ENCODE results near the gene LSM2.
"Not testable (repeated sequence)": the region's sequence is repeated elsewhere in the genome, so short reads cannot be mapped to it uniquely, and the experiment has no call there.

LSM2 gene

DNA sequence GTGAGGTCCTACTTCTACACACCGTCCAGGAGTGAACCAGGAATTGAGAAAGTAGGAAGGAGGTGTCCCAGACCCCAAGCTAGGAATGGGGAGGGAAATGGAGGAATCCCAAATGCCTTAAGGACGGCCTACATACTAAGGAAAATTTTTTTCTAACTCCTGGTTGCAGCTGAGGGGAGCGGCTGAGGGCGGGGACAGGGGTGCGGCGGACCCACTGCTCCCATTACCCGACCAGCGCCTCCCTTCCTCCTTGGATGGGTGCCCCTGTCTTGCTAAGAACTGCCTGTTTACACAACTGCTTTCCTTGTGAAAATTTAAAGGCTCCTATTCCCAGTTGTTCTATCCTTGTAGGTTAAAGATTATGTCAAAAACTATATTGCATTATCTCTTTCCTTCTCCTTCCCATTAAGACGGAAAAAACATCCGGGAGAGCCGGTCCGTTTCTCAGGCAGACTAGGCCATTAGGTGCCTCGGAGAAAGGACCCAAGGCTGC, 20.1 kb upstream of the LSM2 start:
- DNase-seq = no peak

DNA sequence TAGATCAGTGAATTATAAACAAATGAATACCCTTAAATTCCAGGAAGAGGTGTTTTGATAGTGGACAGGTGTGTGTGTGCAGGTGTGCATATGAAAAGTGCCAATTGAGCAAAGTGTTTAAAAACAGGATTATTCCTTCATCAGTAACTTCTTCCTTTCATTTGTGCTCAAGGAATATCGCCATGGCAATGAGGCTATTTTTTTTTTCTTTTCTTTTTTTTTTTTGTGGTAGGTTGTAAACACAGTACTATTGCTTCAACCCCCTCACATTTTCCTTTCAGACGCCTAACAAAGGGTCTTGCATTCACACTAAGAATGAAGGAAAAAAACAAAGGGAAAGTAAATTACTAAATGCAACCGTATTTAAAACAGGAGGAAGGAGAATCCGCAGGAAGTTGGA, 18.8 kb upstream of the LSM2 start:
- no peak for DNase-seq

DNA sequence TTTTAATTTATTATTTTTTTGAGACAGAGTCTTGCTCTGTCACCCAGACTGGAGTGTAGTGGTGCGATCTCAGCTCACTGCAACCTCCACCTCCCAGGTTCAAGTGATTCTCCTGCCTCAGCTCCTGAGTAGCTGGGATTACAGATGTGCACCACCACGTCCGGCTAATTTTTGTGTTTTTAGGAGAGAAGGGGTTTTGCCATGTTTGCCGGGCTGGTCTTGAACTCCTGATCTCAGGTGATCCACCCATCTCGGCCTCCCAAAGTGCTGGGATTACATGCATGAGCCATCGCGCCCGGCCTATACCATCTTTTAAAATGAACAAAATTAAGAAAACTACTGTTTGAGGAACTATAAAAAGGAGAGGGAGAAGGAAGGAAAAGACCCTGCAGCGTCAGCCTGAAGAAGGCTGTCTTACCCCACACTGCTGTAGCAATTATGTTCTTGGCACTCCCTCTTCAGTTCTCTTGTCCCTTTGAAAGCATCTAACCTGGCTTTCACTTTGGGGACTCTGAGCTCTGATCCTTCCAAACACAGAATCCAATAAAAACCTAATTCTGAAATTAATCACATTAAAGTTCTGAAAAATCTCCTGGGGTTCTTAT, 16.9 kb upstream of the LSM2 start:
- not testable (repeated sequence) for DNase-seq

DNA sequence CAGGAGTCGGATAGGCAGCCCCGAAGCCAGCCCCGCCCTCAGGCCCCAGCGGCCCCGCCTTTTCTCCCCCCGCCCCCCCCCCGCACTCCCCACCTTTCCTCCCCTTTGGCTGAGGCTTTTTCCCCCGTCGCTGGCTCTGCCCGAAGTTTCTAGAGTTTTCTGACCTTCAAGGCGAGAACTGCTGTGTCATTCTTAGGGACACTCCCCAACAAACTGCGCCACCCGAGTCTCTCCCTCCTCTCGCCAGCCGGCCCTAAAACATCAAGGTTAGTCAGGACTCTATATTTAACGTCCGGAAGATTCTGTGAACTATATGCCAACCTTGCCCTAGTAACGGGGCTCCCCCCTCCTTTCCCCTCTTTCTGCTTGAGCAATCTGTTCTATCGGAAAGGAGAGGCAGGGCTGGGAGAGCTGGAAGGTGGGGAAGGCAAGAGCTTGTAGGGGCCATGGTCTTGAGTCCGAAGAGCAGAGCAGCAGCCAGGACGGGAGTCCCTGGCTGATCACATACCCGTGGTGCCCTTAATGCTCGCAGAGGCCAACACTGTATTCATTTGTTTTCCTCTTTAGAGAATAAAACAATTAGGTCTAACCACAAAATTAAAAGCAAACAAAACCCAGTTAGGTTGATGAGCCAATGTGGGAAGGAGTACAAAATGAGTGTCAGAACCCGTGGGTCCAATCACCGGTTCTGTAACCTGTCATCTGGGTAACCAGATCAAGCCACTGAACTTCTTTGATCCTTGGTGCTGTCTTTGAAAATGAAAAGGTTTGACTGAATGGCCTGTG, 15.5 kb upstream of the LSM2 start:
- peak; percentile 93 for DNase-seq

DNA sequence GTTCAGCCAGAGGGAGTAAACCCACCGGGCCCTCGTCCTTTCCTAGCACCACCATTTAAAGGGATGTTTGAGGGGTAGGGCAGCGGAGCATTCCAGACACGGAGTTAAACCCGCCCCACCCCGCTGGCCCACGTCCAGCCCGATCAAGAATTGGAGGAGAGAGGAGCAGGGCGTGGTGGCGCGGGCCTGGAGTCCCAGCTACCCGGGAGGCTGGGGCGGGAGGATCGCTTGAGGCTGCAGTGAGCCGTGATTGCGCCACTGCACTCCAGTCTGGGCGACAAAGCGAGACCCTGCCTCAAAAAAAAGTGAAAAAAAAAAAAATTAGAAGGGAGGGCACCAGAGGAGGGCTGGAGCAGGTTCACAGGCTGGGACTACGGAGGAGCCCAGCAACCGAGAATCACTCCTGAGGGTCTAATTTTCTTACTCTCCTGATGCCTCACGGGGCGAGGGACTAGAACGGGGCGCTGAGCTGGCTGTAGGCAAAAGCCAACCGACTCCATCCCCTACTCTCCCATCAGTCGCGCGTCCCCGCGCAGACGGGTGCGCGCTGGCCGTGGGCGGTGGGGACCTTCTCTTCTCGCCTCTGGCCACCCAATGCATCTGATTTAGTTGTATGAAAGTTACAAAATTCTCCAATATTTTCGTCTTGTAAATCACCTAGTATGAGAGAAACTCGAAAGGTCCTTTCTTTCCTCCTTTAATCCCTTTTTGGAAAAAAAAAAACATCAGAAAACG, 14.7 kb upstream of the LSM2 start:
- DNase-seq = peak; percentile 69

DNA sequence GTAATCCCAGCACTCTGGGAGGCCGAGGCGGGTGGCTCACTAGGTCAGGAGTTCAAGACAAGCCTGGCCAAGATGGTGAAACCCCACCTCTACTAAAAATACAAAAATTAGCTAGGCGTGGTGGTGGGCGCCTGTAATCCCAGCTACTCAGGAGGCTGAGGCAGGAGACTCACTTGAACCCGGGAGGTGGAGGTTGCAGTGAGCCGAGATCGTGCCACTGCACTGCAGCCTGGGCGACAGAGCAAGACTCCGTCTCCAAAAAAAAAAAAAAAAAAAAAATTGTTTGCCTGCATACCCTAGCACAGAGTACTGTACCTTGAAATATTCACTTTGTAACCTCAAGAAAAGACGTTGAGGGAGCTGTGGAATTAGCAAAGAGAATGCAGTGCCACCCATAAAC, 13.6 kb upstream of the LSM2 start:
- not testable (repeated sequence) for DNase-seq

DNA sequence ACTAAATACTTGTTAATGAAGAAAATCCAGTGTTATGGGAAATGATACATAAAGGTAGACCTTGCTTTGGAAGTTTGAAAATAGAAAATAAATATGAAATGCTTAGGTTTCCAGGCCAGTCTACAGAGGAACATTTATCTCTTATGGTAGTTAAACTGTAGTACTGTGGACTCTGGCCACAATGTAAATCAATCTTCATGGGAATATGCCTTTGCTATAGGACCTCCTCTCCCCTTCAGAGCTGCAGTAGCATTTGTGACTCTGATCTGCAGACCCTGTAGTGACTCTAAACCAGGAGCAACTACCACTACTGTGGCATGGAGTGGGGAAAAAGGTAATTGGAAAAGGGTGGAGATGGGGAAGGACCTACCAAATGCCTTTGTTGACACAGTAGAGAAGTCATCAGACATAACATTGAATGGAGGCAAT, 13.1 kb upstream of the LSM2 start:
- no peak for DNase-seq

DNA sequence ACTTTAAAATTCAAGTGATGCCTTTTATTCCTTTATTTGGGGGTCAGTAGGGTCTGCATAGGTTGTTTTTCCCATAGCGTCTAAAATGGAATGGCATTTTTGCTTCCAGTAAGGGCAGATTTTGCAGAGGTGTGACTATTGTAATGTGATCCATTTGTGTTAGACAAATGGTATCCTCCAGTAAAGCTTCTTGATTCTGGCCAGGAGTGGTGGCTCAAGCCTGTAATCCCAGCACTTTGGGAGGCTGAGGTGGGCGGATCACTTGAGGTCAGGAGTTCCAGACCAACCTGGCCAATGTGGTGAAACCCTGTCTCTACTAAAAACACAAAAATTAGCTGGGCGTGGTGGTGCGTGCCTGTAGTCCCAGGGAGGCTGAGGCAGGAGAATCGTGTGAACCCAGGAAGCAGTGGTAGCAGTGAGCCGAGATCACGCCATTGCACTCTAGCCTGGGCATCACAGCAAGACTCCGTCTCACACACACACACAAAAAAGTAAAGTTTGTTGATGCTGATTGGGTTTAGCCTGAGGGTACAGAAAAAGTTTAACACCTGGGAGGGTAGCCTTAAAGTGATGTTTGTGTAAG, 11.3 kb upstream of the LSM2 start:
- DNase-seq = not testable (repeated sequence)

DNA sequence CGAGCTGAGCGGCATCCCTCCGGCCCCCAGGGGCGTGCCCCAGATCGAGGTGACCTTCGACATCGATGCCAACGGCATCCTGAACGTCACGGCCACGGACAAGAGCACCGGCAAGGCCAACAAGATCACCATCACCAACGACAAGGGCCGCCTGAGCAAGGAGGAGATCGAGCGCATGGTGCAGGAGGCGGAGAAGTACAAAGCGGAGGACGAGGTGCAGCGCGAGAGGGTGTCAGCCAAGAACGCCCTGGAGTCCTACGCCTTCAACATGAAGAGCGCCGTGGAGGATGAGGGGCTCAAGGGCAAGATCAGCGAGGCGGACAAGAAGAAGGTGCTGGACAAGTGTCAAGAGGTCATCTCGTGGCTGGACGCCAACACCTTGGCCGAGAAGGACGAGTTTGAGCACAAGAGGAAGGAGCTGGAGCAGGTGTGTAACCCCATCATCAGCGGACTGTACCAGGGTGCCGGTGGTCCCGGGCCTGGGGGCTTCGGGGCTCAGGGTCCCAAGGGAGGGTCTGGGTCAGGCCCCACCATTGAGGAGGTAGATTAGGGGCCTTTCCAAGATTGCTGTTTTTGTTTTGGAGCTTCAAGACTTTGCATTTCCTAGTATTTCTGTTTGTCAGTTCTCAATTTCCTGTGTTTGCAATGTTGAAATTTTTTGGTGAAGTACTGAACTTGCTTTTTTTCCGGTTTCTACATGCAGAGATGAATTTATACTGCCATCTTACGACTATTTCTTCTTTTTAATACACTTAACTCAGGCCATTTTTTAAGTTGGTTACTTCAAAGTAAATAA, 10.6 kb upstream of the LSM2 start:
- DNase-seq = peak; percentile 21

DNA sequence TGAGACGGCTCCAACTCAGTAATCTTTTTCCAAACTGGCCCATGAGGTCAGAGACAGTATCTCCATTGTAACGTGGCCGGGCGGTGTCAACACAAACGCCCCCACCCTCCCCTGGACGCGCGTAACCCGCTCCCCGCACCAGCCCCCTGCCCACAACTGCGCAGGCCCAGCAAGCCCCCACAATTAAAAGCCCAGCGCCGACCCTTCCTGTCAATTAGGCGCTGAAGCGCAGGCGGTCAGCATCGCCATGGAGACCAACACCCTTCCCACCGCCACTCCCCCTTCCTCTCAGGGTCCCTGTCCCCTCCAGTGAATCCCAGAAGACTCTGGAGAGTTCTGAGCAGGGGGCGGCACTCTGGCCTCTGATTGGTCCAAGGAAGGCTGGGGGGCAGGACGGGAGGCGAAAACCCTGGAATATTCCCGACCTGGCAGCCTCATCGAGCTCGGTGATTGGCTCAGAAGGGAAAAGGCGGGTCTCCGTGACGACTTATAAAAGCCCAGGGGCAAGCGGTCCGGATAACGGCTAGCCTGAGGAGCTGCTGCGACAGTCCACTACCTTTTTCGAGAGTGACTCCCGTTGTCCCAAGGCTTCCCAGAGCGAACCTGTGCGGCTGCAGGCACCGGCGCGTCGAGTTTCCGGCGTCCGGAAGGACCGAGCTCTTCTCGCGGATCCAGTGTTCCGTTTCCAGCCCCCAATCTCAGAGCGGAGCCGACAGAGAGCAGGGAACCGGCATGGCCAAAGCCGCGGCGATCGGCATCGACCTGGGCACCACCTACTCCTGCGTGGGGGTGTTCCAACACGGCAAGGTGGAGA, 8.5 kb upstream of the LSM2 start, which contains the start of the genes HSPA1A and HSPA1L:
Gene HSPA1A (plus strand): TSS at position 519 of the 814 bp plus-strand sequence. CDS start 214 bp downstream, at position 733.
Gene HSPA1L (minus strand): TSS at position 259 of the 814 bp plus-strand sequence. CDS start 3,311 bp downstream, outside the sequence.
- DNase-seq = peak; percentile 94

DNA sequence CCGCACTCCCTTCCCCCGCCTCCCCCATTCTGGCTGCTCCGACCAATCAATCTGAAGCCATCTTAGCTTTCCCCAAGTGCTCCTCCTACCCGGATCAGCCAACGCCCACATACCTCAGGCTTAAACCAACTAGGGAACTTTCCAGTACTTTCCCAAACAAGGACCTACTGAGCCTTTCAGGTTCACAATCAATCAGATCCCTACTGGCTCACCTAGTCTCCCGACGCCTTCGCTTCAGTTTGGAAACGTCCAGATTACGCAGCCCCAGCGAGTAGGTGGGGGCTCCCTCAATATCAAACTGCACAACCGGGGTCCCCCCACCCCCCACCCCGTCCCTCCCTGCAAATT, 7.9 kb upstream of the LSM2 start:
- peak; percentile 92 for DNase-seq

DNA sequence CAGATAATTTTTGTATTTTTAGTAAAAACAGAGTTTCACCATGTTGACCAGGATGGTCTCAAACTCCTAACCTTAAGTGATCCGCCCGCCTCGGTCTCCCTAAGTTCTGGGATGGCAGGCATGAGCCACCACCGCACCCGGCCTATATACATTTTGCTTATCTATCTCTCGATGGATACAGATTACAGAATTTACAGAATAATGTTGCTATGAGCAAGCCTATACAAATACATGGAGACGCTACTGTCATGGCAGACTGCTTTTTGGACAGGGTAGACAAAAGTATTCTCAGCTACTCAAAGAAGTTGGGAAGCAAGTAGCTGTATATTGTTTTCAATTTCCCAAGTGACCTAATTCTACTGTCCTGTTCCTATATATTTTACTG, 6.7 kb upstream of the LSM2 start:
- no peak for DNase-seq

DNA sequence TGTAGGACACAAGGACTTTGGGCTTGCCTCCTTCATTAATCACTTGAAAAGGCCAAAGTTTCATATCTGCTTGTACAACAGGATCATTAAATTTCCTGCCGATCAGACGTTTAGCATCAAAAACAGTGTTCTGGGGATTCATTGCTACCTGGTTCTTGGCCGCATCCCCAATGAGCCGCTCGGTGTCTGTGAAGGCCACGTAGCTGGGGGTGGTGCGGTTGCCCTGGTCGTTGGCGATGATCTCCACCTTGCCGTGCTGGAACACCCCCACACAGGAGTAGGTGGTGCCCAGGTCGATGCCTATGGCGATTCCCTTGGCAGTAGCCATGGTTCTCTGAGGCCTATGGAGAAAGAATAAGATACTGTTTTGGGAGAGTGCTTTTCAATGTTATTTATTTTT, 4.9 kb upstream of the LSM2 start:
- DNase-seq = no peak

DNA sequence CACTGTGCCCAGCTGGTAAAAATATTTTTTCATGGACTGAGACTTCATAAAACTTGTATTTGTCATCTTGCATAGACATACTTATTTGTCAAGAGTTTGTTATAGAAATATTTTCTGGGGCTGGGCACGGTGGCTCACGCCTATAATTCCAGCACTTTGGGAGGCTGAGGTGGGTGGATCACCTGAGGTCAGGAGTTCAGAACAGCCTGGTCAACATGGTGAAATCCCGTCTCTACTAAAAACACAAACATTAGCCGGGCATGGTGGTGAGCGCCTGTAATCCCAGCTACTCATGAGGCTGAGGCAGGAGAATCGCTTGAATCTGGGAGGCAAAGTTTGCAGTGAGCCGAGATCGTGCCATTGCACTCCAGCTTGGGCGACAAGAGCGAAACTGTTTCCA, 1.8 kb upstream of the LSM2 start:
- not testable (repeated sequence) for DNase-seq

DNA sequence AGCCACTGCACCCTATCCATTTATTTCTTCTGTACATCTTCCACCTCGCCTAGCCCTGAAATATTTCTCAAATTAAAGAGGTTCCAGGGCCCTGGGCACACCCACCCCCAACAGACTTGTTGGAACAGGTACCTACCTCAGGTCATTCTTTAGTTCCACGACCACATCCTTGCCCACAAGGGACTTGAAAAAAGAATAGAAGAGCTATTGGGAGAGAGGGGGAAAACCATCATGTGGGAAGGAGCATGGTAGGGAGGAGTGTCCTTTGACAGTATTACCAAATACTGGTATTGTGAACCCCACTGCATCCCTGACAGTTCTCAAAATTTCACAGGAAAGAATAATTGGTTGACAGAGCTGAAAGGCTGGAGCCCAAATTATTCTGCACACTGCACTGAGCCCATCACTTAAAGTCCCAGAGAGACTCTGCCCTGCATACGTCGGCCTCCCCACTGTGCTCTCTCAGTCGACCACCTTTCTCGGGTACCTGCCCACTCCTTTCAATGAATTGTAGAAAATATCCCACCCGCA, 762 bp downstream of the LSM2 start:
- DNase-seq = no peak

DNA sequence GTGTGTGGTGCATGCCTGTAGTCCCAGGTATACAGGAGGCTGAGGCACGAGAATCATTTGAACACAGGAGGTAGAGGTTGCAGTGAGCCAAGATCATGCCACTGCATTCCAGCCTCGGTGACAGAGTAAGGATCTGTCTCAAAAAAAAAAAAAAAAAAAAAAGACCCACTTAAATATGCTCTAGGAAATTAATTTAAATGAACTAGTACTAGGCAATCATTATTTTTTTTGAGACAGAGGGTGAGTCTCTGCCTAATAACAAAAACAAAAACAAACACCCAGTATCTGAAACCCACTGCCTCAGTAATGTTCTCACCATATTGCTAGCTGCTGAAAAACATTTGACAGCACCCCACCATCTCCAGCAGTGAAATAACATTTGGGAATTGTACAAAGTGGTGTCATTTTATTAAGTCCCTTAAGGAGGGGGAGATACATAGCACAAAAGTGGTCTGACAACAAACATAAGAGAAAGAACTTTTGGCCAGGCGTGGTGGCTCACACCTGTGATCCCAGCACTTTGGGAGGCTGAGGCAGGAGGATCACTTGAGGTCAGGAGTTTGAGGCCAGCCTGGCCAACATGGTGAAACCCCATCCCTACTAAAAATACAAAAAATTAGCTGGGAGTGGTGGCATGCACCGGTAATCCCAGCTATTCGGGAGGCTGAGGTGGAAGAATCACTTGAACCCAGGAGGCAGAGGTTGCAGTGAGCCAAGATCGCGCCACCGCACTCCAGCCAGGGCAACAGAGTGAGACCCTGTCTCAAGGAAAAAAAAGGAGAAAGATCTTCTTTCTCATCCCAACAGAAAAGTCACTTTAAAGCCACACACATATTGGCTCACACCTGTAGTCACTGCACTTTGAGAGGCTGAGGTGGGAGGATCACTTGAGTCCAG, 5.5 kb downstream of the LSM2 start:
- DNase-seq = not testable (repeated sequence)

DNA sequence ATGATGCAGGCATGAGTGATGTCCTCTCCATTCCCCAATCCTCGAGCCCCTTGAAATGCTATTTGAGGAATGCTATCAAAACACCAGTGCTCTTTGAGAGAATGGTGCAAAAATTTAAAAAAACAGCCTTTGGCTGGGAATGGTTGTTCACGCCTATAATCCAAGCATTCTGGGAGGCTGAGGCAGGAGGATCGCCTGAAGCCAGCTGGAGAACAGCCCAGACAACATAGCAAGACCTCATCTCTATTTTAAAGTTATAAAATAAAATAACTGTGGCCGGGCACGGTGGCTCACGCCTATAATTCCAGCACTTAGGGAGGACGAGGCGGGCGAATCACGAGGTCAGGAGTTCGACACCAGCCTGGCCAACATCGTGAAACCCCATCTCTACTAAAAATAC, 7.0 kb downstream of the LSM2 start:
- no peak for DNase-seq

DNA sequence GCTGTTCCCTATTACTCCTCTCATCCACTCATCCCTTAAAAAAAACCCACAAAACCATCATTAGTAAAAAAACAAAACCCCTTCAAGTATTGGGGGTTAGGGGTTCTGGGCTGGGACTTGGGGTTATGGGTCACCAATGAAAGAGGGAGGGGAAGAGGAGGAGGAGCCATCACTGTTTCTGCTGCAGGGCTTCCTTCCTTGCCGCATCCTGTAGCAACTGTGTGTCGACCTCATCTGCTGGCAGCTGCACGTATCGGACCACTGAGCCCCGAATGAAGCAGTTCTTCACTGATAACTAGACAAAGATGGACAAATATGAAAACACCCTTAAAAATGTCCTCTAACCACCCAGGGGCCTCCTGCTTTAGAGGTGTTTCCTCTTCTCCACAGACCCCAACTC, 9.2 kb downstream of the LSM2 start:
- no peak for DNase-seq

DNA sequence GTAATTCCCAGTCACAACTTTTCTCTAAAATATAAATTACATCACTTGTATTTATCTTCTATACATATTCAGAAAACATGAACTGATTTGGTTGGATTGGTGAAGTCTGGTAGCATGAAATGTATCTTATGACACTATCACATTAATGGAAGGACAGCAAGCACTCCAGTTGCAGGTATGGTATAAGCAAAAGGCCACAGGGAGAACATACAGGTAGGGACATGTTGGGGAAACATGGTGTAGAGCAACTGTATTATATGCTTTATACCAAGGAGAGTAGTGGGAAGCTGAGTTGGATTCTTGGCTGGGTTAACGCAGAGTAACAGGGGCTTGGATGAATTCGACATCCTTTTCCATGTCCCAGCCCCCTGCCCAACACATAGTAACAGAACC, 9.8 kb downstream of the LSM2 start:
- DNase-seq = no peak
